ENCODE measurements around the gene HEG1.

The HEG1 gene

GRCh38 chr3:125033135-125033534 is 22.7 kb downstream of the HEG1 start:
- no peaks in the 10 kb centered on the region for H3K27me3 ChIP-seq (ENCODE audit: control insufficient read depth, insufficient read depth, low read length)
- no peak for TF ChIP-seq CTCF (IDR thresholded peaks at IDR 0.05)
- H3K4me1 ChIP-seq = no peaks in the 10 kb centered on the region
- no peak overlapping the region for H3K9ac ChIP-seq
- no peak overlapping the region for H3K27ac ChIP-seq
- H3K9me3 ChIP-seq (ENCODE audit: control insufficient read depth, low read length) = no peaks in the 10 kb centered on the region
- H3K4me2 ChIP-seq (ENCODE audit: low read length) = no peak overlapping the region
- H2AFZ ChIP-seq = no peak overlapping the region
- no peaks in the 10 kb centered on the region for H3K79me2 ChIP-seq
- no peaks in the 10 kb centered on the region for H3K36me3 ChIP-seq (ENCODE audit: control insufficient read depth, insufficient read depth, low read length)
- H3K4me3 ChIP-seq (ENCODE audit: low read depth, low read length) = no peak overlapping the region

- no peaks in the 10 kb centered on the region for H3K9me3 ChIP-seq (ENCODE audit: control insufficient read depth, low read length)
- H3K27me3 ChIP-seq (ENCODE audit: control insufficient read depth, insufficient read depth, low read length) = no peaks in the 10 kb centered on the region
- H3K27ac ChIP-seq = no peak overlapping the region
- no peaks in the 10 kb centered on the region for H3K79me2 ChIP-seq
- no peak for TF ChIP-seq CTCF (IDR thresholded peaks at IDR 0.05)
- H3K9ac ChIP-seq = no peak overlapping the region
- no peak overlapping the region for H3K4me3 ChIP-seq (ENCODE audit: low read depth, low read length)
- H3K4me1 ChIP-seq = no peaks in the 10 kb centered on the region
- no peak overlapping the region for H2AFZ ChIP-seq
- no peaks in the 10 kb centered on the region for H3K36me3 ChIP-seq (ENCODE audit: control insufficient read depth, insufficient read depth, low read length)
- H3K4me2 ChIP-seq (ENCODE audit: low read length) = no peak overlapping the region
Observed at GRCh38 chr3:125032683-125033082, 23.1 kb downstream of the HEG1 start.

- Histone ChIP-seq H3K9ac (no peak overlapping the region), H3K36me3 (ENCODE audit: control insufficient read depth, insufficient read depth, low read length) (no peaks in the 10 kb centered on the region), H3K4me1 (no peaks in the 10 kb centered on the region), H2AFZ (no peak overlapping the region), H3K4me2 (ENCODE audit: low read length) (no peak overlapping the region), H3K9me3 (ENCODE audit: control insufficient read depth, low read length) (no peaks in the 10 kb centered on the region), H3K4me3 (ENCODE audit: low read depth, low read length) (no peak overlapping the region), H3K27me3 (ENCODE audit: control insufficient read depth, insufficient read depth, low read length) (no peaks in the 10 kb centered on the region), H3K27ac (no peak overlapping the region), H3K79me2 (no peaks in the 10 kb centered on the region)
- TF ChIP-seq CTCF (IDR thresholded peaks at IDR 0.05) = no peak
Observed at GRCh38 chr3:125032100-125032643, 23.6 kb downstream of the HEG1 start.

- no peaks in the 10 kb centered on the region for H3K4me1 ChIP-seq
- no peak for TF ChIP-seq CTCF (IDR thresholded peaks at IDR 0.05)
- H3K27ac ChIP-seq = no peak overlapping the region
Observed at GRCh38 chr3:125031544-125031943, 24.3 kb downstream of the HEG1 start.

GRCh38 chr3:125028657-125029056 is 27.1 kb downstream of the HEG1 start:
- no peak overlapping the region for H3K9ac ChIP-seq
- no peaks in the 10 kb centered on the region for H3K36me3 ChIP-seq (ENCODE audit: control insufficient read depth, insufficient read depth, low read length)
- no peak overlapping the region for H2AFZ ChIP-seq
- H3K27ac ChIP-seq = no peak overlapping the region
- H3K79me2 ChIP-seq = no peaks in the 10 kb centered on the region
- no peak overlapping the region for H3K4me3 ChIP-seq (ENCODE audit: low read depth, low read length)
- H3K4me2 ChIP-seq (ENCODE audit: low read length) = no peak overlapping the region
- no peak for TF ChIP-seq CTCF (IDR thresholded peaks at IDR 0.05)
- peaks cover 9% of the 10 kb centered on the region for H3K4me1 ChIP-seq
- H3K9me3 ChIP-seq (ENCODE audit: control insufficient read depth, low read length) = no peaks in the 10 kb centered on the region
- no peaks in the 10 kb centered on the region for H3K27me3 ChIP-seq (ENCODE audit: control insufficient read depth, insufficient read depth, low read length)

More at GRCh38 chr3:125031544-125031943, 24.3 kb downstream of the HEG1 start:
- Histone ChIP-seq H3K4me2 (ENCODE audit: low read length) (no peak overlapping the region), H2AFZ (no peak overlapping the region), H3K9ac (no peak overlapping the region), H3K27me3 (ENCODE audit: control insufficient read depth, insufficient read depth, low read length) (no peaks in the 10 kb centered on the region), H3K79me2 (no peaks in the 10 kb centered on the region), H3K4me3 (ENCODE audit: low read depth, low read length) (no peak overlapping the region), H3K36me3 (ENCODE audit: control insufficient read depth, insufficient read depth, low read length) (no peaks in the 10 kb centered on the region), H3K9me3 (ENCODE audit: control insufficient read depth, low read length) (no peaks in the 10 kb centered on the region)

Measured in parathyroid adenoma (tissue), 2 donors.